Heart left ventricle (tissue), 16 donors: ENCODE measurements around the gene MAGI1. TPM values are rescaled to one million over a fixed set of nuclear protein-coding genes. Genes with fewer than 3 reads are reported as not detected.

Experiments used
- ATAC-seq, 4 donors: fragments of 200-7000 bp; cut with Tn5 transposase; one replicate each; pipeline ENCODE4 v1.9.1; 2020 to 2022; ENCODE audit warnings: moderate library complexity in 4 of 4, mild to moderate bottlenecking in 3 of 4, moderate number of reproducible peaks in 1 of 4
- DNase-seq, 5 donors: peaks; one replicate each; pipeline ENCODE4 v3.0.0-alpha.2; 2020
- H3K27ac ChIP-seq, 12 donors: fragments of 200-600 bp; sonication (generic) in 4 of 12; one replicate each; pipeline versions ENCODE4 v1.5.0 to v1.8.0; 2016 to 2022; ENCODE audit warnings: mild to moderate bottlenecking in 2 of 12
- H3K27me3 ChIP-seq, 9 donors: fragments of 200-600 bp; sonication (generic) in 2 of 9; one replicate each; pipeline versions ENCODE4 v1.5.1 to v1.8.0; 2016 to 2022; ENCODE audit warnings: mild to moderate bottlenecking in 3 of 9
- H3K36me3 ChIP-seq, 9 donors: fragments of 200-600 bp; sonication (generic) in 2 of 9; one replicate each; pipeline versions ENCODE4 v1.5.0 to v1.8.0; 2018 to 2022; ENCODE audit warnings: mild to moderate bottlenecking in 2 of 9
- H3K4me1 ChIP-seq, 12 donors: fragments of 200-600 bp; sonication (generic) in 4 of 12; one replicate each; pipeline versions ENCODE4 v1.5.0 to v1.8.0; 2016 to 2022; ENCODE audit warnings: mild to moderate bottlenecking in 3 of 12
- H3K4me3 ChIP-seq, 12 donors: fragments of 200-600 bp; sonication (generic) in 4 of 12; one replicate each; pipeline versions ENCODE4 v1.5.0 to v1.8.0; 2017 to 2022; ENCODE audit warnings: mild to moderate bottlenecking in 9 of 12, moderate library complexity in 4 of 12
- H3K9me3 ChIP-seq, 12 donors: fragments of 200-600 bp; sonication (generic) in 4 of 12; one replicate each; pipeline versions ENCODE4 v1.5.0 to v1.8.0; 2016 to 2022; ENCODE audit warnings: mild to moderate bottlenecking in 1 of 12
- CTCF ChIP-seq, 12 donors: fragments of 200-600 bp; sonication (generic) in 4 of 12; IDR thresholded peaks; one replicate each; pipeline versions ENCODE4 v1.5.0 to v1.8.0; 2018 to 2022; ENCODE audit warnings: antibody characterized with exemption in 12 of 12, mild to moderate bottlenecking in 5 of 12
- POLR2A ChIP-seq, 2 donors: fragments of 450-650 bp; IDR thresholded peaks; one replicate each; pipeline ENCODE4 v1.6.1; 2017; ENCODE audit warnings: antibody characterized with exemption in 2 of 2, mild to moderate bottlenecking in 2 of 2, moderate library complexity in 2 of 2
- WGBS, 4 donors: extraction: QIAGEN DNeasy Blood & Tissue Kit in 2 of 4; methylation state at CpG; one replicate each; pipeline versions ENCODE4 v1.1.5 to v1.1.7; 2013 to 2018; 5-methylcytosine and 5-hydroxymethylcytosine counted together
- intact Hi-C, 10 donors: fragments of 100-400 bp; cut with DNase I; formaldehyde crosslinking; loops; one replicate each; pipeline versions ENCODE4 v1.11.1 to v1.14.2; 2022
- polyA plus RNA-seq, 2 donors: library from polyadenylated mRNA; stranded (reverse); fragments of 200-250 nt; gene quantifications; one replicate each; pipeline ENCODE4 v1.2.3, GENCODE V29; 2013
- total RNA-seq, 9 donors: library from RNA; depleted of rRNA in 2 of 9; stranded (reverse); fragments of >200 nt in 2 of 9; fragmentation: NEBNext Ultra II Directional in 3 of 9; extraction: Animal tissue kit (Norgen Biotek cat#: 25700) in 3 of 9; gene quantifications; one replicate each; pipeline versions ENCODE4 v1.1.0 to v1.2.4, GENCODE V29; 2016 to 2023
- donor health status: ischemic (EF 13 %, LVEDD 7.1; RV severe dilation, severe dysfunction).
- donor health status: healthy with polysubstance abuse.
- donor health status: DM: no; HTN: yes; CAD: no.
- donor health status: DM: no; HTN: no; CAD: no.
- donor health status: ischemic (EF 25% LVEDD 6.9; RV normal size, moderate dysfunction).
- donor health status: ischemic (EF 25% LVEDD 5.7; RV mildly dilated, moderate dysfunction).
- donor health status: healthy.
- donor health status: DM: yes; HTN: yes; CAD: no.
- donor health status: ischemic (EF 35%, LVEDD 5.7; RV mildly dilated, moderate dysfunction).
- donor health status: nonischemic (EF 11% LVEDD 7.7; RV severe dilation, severe dysfunction).
- donor health status: DM: yes; HTN: yes; CAD: no.
- donor health status: PGD.
- donor health status: ischemic (EF 29% LVEDD 5.4; RV normal size, mild dysfunction).
- donor health status: nonischemic (EF 23%, LVEDD 6.1; RV moderate dilation, normal function).

The MAGI1 gene
- total and polyA plus RNA-seq, 11 donors = 18.5 to 52.1 (median 31.4) TPM

- no peaks in the 10 kb centered on the region for H3K27me3 ChIP-seq
- peaks cover 0 to 6% (median 0%) of the 10 kb centered on the region in 12 donors for H3K9me3 ChIP-seq
- no peaks in the 10 kb centered on the region for H3K36me3 ChIP-seq
- ATAC-seq (no peak), DNase-seq (no peak)
- peaks cover 0 to 4% (median 0%) of the 10 kb centered on the region in 12 donors for H3K4me1 ChIP-seq
- no peak overlapping the region for H3K27ac ChIP-seq
- TF ChIP-seq CTCF (IDR thresholded peaks at IDR 0.05) (no peak), POLR2A (IDR thresholded peaks at IDR 0.05) (no peak)
- intact Hi-C loops = no loop called here
- no peak overlapping the region for H3K4me3 ChIP-seq
These were observed 44.0 kb upstream of the MAGI1 start for GRCh38 chr3:66082679-66083078.

DNA sequence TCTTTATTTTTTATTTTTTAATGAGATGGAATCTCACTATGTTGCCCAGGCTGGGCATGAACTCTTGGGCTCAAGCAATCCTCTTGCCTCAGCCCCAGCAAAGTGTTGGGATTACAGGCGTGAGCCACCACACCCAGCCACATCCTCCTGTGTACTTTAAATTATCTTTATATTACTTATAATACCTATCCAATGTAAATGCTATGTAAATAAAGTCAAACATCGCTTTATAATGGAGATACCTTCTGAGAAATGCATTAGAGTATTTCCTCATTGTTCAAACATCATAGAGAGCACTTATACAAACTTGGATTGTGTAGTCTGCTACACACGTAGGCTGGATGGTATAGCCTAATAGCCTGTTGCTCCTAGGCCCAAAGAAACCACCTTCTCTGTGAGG, 41.4 kb upstream of the MAGI1 start:
- no peaks in the 10 kb centered on the region for H3K27me3 ChIP-seq
- 96 to 99% (median 97%) methylated on average over 3 of the region's 3 CpGs for WGBS, 4 donors
- no peaks in the 10 kb centered on the region for H3K36me3 ChIP-seq
- peaks cover 0 to 8% (median 0%) of the 10 kb centered on the region in 12 donors for H3K9me3 ChIP-seq
- no peak overlapping the region for H3K4me3 ChIP-seq
- H3K4me1 ChIP-seq = peaks cover 0 to 4% (median 0%) of the 10 kb centered on the region in 12 donors
- H3K27ac ChIP-seq = no peak overlapping the region
- intact Hi-C loops = no loop called here
- TF ChIP-seq CTCF (IDR thresholded peaks at IDR 0.05) (no peak), POLR2A (IDR thresholded peaks at IDR 0.05) (no peak)
- DNase-seq = no peak
- ATAC-seq = no peak

DNA sequence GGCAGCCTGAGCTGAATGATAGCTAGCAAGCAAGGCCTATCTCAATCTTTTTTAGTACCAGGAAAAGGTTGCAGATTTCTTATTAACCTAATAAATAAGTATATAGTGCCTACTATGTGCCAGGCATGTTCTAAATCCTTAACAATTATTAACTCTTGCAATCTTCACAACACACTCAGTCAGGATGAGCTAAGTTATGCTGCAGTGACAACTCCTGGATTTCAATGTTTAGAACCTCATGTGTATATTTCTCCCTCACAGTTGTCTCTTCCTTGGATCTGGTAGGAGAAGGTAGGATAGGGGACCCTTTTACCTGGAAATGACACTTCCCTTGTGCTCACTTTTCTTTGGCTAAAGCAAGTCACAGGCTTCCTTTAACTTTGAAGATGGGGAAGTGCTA, 39.3 kb upstream of the MAGI1 start:
- Histone ChIP-seq H3K27me3 (no peaks in the 10 kb centered on the region), H3K4me1 (no peaks in the 10 kb centered on the region), H3K4me3 (no peak overlapping the region), H3K36me3 (no peaks in the 10 kb centered on the region), H3K9me3 (peaks cover 0 to 8% (median 0%) of the 10 kb centered on the region in 12 donors), H3K27ac (no peak overlapping the region)
- TF ChIP-seq CTCF (IDR thresholded peaks at IDR 0.05) = no peak
- no peak for TF ChIP-seq POLR2A (IDR thresholded peaks at IDR 0.05)
- no peak for ATAC-seq
- intact Hi-C loops = no loop called here
- DNase-seq = no peak

GRCh38 chr3:66076861-66077470, 38.2 kb upstream of the MAGI1 start:
- TF ChIP-seq CTCF (IDR thresholded peaks at IDR 0.05) (no peak), POLR2A (IDR thresholded peaks at IDR 0.05) (no peak)
- no peaks in the 10 kb centered on the region for H3K36me3 ChIP-seq
- H3K4me3 ChIP-seq = no peak overlapping the region
- H3K9me3 ChIP-seq = peaks cover 0 to 8% (median 0%) of the 10 kb centered on the region in 12 donors
- no peaks in the 10 kb centered on the region for H3K27me3 ChIP-seq
- WGBS, 4 donors = 73 to 81% (median 77%) methylated on average over 6 of the region's 6 CpGs
- DNase-seq (no peak), ATAC-seq (no peak)
- H3K4me1 ChIP-seq = no peaks in the 10 kb centered on the region
- intact Hi-C loops = no loop called here
- H3K27ac ChIP-seq = no peak overlapping the region
